ENCODE measurements around the gene KCTD7.
"Not testable (repeated sequence)": the region's sequence is repeated elsewhere in the genome, so short reads cannot be mapped to it uniquely, and the experiment has no call there.

The KCTD7 gene

DNA sequence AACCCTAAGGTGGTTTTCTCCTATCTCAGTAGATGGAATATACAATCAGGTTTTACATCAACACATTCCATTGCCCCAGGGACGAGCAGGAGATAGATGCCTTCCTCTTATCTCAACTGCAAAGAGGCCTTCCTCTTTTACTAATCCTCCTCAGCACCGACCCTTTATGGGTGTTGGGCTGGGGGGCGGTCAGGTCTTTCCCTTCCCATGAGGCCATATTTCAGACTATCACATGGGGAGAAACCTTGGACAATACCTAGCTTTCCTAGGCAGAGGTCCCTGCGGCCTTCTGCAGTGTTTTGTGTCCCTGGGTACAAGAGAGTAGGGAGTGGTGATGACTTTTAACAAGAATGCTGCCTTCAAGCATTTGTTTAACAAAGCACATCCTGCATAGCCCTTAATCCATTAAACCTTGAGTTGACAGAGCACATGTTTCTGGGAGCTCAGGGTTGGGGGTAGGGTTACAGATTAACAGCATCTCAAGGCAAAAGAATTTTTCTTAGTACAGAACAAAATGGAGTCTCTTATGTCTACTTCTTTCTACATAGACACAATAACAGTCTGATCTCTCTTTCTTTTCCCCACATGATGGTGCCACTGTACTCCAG is 9.2 kb upstream of the KCTD7 start:
- DNase-seq, result not testable (repeated sequence)

DNA sequence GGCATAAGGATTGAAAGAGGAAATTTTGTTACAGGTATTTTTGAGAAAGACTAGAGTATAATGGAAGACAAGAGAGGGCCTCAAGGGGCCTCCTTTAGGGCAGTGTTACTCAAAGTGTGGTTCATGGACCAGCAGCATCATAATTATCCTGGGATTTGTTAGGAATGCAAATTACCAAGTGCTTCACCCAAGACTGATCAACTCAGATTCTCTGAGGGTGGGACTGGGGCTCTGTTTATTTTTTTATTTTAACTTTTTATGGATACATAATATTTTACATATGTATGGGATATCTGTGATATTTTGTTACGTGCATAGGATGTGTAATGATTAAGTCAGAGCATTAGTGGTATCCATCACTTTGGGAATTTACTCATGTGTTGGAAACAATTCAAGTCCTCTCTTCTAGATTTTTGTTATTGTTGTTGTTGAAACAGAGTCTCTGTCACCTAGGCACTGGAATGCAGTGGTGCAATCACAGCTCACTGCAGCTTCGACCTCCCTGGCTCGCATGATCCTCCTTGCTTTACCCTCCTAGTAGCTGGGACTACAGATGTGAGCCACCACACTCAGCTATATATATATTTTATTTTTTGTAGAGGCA is 2.2 kb upstream of the KCTD7 start:
- no peak for DNase-seq

DNA sequence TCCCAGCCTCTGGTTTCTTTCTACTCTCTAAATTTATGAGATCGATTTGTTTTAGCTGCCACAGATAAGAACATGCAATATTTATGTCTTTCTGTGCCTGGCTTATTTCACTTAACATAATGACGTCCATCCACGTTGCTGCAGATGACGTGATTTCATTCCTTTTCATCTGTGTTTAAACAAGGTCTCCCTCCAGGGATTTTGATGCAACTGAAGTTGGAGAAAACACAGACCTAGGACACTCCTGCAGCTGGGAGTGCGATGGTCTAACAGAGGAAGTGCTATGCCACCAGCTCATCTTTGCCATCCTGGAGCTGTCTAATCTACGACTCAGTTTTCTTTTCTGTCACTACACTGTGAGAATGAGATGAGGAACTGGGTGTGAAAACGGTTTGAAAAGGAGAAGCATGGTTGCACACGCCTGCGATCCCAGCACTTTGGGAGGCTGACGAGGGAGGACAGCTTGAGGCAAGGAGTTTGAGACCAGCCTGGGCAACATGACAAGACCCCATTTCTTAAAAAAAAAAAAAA is 1.5 kb upstream of the KCTD7 start:
- peak; percentile 3 for DNase-seq

DNA sequence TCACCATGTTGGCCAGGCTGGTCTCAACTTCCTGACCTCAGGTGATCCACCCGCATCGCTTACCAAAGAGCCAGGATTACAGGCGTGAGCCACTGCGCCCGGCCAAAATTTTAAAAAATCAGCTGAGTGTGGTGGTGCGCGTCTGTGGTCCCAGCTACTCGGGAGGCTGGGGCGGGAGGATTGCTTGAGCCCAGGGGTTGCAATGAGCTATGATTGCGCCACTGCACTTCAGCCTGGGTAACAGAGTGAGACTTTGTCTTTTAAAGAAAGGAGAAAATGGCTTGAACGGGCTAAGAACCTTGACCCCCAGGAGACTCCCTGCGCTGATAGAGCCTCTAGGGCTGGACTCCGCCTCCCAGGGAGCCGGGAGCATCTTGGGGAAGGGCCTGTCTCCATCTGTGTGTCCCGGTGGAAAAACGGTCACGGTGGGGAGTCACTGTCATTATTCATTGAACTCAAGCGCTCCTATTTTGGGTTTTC is 760 bp upstream of the KCTD7 start:
- DNase-seq, result peak; percentile 23

DNA sequence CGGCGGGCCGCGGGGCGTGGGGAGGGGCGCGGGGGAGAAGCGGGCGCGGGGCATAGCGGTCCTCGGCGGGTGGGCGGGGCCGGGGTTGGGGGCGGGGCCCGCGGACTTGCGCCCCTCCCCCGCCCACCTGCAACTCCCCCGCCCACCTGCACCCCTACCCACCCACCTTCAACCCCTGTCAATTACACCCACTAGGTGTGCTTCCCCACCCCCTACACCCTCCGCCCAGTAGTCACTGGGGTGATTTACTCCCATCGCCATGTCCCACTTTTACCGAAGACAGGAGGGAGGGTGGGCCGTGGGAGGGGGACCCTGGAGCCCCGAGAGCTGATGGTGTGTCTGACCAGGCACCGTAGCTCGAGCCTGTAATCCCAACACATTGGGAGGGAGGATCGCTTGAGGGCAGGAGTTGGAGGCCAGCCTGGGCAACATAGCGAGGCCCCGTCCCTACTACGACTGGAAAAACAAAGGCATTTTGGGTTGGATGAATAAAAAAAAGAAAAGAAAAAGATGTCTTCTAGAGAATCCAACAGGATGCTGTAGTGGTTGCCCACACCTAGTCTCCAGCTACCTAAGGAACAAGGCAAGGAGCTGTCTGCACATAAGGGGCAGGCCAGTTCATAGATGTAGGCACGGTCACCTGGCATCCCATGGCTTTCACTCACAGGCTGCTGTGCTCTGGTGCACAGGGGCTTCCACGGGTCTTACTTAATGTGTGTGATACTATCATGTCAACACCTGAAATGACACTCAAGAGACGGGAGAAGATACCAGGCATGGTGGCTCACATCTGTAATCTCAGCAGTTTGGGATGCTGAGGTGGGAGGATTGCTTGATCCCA is 761 bp downstream of the KCTD7 start:
- no peak for DNase-seq

DNA sequence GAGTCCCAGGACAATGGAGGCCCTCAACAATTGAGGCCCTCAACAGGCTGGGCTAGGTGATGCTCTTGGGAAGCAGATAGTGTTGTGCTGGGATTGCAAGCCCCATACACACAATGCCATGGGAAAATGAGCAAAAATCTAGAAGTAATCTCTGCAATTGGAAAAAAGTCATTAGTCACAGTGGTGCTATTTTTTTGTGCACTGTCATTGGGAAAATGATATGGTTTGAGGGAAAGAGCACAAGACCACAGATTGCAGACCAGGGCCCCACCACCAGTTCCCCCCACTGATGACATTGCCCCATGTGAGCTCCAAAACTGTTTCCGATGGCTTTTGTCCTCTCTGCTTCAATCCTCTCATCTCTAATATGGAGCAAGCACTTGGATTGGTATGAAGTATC is 1.9 kb downstream of the KCTD7 start:
- no peak for DNase-seq

DNA sequence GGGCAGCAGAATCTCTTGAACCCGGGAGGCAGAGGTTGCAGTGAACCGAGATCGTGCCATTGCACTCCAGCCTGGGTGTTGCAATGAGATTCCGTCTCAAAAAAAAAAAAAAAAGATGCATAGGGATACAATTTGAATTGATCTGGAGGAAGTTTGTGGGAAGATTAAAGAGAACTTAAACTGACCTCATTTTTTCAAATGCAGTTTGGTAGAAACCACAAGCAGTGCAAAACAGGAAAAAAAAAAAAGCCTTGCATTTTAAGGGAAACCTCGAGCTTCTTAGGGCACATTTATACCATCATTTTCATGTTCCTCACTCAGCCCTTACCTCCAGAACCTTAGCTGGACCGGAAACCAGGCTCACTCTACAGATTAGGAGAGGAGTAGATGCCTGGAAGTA is 2.8 kb downstream of the KCTD7 start:
- DNase-seq, result peak; percentile 37

DNA sequence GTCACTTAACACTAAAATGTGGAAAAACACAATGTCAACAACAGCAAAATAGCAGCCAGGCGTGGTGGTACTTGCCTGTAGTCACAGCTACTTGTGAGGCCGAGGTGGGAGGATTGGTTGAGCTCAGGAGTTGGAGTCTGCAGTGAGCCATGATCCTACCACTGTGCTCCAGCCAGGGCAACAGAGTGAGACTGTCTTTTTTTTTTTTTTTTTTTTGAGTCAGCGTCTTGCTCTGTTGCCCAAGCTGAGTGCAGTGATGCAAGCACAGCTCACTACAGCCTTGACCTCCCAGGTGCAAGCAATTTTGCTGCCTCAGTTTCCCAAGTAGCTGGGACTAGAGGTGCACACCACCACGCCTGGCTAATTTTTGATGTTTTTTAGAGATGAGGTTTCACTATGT is 6.1 kb downstream of the KCTD7 start:
- no peak for DNase-seq

DNA sequence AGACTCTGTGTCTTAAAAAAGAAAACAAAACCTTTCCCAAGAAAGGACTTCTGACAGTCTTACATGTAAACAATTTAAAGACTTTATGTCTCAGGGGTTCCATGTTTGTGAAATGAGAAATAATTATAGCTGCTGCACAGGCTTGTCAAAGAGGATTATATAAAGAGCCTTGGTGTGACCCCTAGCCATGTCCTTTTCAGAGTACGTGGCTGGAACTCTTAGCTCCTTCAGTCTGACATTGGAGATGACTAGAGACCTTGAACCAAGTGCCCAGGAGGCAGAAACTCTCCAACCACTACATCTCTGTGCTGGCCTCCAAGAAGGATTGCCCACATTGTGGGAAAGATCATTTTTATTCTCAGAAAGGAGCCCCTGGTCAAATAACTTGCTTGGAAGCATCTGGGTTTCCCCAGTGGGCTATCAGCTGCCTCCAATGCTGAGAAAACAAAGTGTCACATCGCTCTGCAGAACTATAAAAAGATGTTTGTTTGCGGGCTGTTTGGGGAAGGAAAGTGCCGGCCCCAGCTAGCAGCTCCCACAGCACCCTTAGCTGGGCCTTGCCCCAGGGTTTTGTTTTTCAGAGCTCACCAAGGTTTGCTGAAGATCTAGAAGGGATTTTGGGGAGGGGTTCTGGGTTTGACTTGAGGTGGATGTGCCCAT is 6.8 kb downstream of the KCTD7 start:
- DNase-seq, result not testable (repeated sequence)

DNA sequence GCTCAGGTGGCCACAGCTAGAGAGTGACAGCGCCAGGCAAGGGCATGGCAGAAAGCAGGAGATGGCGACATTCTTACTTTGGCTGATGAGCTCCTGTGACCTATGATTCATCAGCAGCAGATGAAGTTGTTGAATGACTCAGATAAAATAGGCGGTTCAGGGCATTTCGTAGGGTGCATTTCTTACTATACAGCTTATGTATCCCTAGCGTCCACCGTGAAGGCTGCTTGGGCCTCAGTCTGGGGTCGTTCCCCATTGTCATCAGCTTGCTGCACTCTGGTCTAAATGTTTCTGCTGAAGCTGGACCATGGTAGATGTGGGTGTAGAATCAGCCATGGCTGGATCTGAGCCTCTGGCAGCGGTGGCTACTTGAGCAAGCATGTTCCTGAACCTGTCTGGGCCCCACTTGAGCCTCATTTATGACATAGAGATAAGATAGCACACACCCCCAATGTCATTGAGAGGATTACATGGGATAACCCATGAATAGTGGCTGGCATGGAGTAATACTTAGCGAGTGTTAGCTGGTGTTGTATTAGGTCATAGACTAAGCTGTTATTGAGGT is 7.4 kb downstream of the KCTD7 start:
- DNase-seq, result peak; percentile 71

DNA sequence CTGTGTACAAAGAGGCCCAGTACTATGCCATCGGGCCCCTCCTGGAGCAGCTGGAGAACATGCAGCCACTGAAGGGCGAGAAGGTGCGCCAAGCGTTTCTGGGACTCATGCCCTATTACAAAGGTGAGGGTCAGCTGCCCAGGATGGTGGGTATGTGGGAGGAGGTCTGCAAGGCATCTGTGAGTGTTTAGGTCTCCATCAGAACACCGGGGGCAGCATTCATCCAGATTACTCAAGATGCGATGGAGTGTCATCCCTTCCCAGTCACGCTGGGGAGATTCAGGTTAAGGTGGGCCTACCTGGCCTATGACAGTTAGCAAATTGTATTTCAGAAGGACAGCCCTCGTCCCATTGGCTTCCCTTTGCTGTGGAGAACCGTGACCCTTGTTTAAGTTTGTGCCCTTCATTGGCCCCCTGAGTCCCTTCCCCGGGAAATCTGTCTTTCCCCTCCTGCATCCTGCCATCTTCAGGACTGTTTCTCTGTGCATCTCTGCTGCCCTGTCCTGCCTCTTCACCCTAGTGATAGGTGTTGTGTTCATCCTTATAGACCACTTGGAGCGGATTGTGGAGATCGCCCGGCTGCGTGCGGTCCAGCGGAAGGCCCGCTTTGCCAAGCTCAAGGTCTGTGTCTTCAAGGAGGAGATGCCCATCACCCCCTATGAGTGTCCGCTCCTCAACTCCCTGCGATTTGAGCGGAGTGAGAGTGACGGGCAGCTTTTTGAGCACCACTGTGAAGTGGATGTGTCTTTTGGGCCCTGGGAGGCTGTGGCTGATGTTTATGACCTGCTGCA is 9.8 kb downstream of the KCTD7 start:
- DNase-seq, result no peak

DNA sequence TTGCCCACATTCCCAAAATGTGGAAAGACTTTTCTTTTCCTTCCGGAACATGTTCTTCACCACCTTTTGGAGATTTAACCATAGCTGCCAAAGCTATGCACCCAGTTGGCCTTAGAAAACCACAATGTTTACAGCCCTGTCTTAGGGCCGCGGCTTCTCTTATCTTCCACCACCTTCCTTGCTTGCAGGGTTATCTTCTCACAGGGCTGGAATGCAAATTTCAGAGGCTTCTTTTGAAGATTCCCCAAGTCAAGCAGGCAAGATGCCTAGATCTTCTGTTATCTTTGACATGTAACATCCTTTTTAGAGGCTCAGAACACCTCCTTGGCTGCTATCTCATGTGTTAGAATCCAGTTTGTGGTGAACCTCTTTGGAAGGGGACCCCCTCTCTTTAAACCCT is 11.1 kb downstream of the KCTD7 start:
- no peak for DNase-seq

DNA sequence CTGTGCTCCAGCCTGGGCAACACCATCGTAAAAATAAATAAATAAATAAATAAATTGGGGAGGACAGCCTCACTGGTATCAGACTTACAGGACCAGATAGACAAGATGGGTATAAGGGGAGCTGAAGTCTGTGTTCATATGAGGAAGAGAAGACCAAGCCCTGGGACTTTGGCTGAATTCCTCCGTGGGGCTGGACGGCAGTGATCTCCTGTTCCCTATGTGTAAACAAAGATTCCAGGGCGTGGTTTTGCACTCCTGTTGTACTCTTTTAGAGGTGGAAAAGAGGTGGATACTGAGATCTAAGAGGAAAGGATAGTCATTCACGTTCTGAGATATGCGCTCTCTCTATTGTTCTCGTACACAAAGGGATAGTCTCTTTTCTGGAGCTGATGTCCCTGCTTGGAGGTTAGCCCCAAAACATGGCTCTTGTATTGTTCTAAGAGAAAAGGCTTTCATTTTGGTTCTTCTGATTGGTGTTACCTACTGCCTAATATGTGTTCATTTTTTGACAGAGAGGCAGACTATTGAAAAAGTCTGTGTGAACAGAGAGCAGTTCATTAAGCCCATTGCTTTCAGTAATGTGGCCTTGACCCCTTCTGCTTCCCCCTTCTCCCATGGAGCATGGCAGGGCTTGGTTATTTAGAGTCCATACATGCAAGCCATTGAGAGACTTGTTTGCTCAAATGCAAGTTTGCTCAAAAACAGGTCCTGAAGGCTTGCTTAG is 12.3 kb downstream of the KCTD7 start:
- DNase-seq, result no peak

DNA sequence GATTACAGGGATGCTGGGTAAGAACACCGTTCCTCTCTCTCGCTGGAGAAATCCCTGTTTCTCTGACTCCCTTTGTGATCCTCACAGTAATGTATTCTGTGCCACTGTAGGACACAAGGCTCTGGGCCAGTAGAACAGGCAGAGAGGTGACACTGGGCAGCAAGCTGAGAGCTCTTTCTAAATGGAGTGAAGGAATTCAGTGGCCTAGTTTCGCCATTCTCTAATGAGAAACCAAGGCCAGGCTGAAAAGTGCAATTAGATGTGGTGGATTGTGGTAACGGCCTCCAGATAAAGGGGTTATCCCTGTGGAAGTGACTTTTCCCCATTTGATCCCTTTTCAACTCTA is 12.8 kb downstream of the KCTD7 start:
- no peak for DNase-seq

DNA sequence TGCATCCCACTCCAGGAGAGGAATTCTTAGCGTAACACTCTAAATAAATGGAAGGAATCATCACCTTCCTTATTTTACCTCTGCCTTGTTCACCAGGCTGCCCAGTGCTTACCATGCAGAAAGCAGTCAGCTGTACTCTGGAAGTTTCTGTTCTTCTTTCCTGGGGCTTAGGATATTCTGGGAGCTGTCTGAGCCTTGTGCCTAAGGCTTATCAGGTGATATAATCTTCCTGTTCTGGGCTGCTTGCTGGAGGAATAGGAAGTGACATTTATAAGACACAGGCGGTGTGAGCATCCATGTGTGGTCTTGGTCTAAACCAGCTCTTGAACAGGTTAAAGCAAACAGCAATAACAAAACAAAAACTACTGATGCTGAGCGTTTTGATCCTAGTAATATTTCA is 13.5 kb downstream of the KCTD7 start:
- no peak for DNase-seq

DNA sequence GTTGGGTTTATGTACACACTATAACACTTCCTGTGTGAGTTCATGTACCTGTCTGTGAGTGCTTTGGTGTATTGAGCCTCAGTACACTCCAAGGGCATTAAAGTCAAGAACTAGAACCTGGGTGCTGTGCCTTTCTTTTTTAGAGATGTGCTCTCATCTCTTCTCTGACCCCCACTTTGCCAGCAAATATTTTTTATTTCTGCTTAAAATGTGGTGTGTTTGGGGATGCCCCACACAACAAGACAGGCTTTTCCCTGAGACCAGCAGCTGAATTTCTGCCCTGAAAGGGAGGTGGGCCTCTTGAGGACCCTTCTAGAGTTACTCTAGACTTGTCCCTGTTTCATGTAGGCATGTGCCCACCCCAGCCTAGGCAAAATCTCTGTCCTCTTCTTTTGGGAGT is 14.3 kb downstream of the KCTD7 start:
- no peak for DNase-seq

DNA sequence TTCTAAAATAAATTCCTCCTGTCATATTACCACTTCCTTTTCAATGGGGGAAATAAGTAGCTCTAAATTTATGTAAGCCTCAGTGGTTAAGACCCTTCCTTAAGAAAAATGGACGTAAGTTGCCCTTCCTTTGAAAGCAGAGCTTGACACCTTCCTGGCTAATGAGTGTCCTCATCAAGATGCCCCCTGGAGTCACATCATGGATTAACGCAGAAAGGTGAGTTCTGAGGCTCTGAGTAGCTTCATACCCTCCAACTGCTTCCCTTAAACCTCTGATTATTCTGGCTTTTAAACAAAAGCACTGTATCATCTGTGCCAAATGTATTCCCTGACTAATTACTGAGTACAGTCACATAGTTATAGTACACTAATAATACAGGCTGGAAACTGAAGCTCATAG is 14.7 kb downstream of the KCTD7 start:
- no peak for DNase-seq

DNA sequence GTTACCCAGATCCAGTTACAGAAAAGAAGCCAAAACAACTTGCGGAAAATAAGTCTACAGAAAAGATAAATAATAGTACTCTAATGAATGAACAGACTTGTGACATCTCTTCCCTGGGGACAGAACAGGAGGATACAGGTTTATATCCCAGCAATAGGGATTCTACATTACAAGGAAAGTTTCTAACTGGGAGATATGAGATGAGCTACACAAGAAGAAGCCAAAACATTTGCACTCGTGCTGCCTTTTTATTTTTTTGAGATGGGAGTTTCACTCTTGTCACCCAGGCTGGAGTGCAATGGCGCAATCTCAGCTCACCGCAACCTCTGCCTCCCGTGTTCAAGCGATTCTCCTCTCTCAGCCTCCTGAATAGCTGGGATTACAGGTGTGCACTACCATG is 22.3 kb downstream of the KCTD7 start:
- not testable (repeated sequence) for DNase-seq

DNA sequence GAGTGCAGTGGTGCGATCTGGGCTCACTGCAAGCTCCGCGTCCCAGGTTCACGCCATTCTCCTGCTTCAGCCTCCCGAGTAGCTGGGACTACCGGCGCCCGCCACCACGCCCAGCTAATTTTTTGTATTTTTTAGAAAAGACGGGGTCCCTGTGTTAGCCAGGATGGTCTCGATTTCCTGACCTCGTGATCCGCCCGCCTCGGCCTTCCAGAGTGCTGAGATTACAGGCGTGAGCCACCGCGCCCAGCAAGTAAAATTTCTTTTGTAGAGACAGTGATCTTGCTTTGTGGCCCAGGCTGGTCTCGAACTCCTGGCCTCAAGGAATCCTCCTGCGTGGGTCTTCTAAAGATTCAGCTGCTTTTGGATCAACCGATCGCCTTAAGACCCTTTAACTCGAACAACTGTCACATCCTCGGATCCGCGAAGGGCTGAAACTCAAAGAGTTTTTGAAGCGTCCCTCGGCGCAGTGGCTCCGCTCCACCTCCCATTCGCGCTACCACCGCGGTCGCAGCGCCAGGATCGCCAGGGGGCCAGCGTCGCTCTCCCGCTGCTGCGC is 25.1 kb downstream of the KCTD7 start:
- not testable (repeated sequence) for DNase-seq

DNA sequence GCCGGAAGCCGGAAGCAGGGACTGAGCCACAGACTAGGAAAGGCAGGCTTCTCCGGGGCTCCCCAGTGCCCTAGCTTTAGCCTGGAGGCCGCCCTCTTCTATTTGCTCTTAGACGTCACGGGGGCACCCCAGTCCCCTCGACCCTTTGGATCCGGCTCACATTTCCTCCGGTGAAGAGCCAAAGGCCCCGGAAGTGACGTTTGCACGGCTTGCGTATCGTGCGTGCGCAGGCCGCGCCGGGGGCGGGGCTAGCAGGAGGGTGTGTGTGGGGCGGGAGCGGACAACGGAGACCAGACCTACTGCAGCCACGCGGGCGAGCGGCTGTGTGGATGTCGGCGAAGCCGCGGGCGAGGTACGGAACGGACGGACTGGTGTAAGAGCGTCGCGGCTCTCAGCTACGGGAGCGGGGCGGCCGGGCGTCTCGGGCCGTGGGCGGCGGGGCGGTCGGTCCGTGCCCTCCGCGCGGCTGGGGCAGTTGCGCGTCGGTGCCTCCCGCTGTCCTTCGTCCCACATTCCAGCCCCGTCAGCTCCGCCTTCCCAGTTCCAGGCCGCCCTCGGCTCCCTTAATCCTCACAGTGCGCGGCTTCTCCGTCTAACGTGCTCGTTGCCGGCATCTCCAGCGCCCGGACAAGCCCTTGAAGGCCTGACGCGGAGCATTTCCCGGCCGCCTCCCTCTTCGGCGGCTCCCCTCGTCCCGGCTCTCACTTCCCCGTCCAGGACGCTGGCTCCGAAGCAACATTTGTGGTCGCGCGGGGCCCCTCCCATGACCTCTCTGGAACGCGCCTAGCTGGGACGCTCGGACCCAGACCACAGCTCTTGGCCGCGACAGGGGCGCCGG is 25.8 kb downstream of the KCTD7 start:
- peak; percentile 98 for DNase-seq
